ENCODE data around the gene COX6B1. TPM values are rescaled to one million over a fixed set of nuclear protein-coding genes. Genes with fewer than 3 reads are reported as not detected.
"Not testable (repeated sequence)": the region's sequence is repeated elsewhere in the genome, so short reads cannot be mapped to it uniquely, and the experiment has no call there.

The COX6B1 gene
- polyA plus RNA-seq, 3 donors from 2014 or later: 711 to 1,050 (median 736) TPM

GRCh38 chr19:35691106-35691505, 43.0 kb downstream of the COX6B1 start:
- H3K4me1 Mint-ChIP-seq; H3K27ac Mint-ChIP-seq; H3K27me3 Mint-ChIP-seq (ENCODE audit: low read depth in 3 of 3); H3K9me3 Mint-ChIP-seq; H3K4me3 Mint-ChIP-seq; DNase-seq; H3K36me3 Mint-ChIP-seq: not testable (repeated sequence)

GRCh38 chr19:35692010-35692409, 43.9 kb downstream of the COX6B1 start:
- H3K4me3 Mint-ChIP-seq: no peak overlapping the region
- H3K36me3 Mint-ChIP-seq: no peaks in the 10 kb centered on the region
- no peak overlapping the region for H3K27ac Mint-ChIP-seq
- no peaks in the 10 kb centered on the region for H3K4me1 Mint-ChIP-seq
- H3K9me3 Mint-ChIP-seq: no peaks in the 10 kb centered on the region
- no peak for DNase-seq
- peaks cover 0 to 1% (median 0%) of the 10 kb centered on the region in 3 donors for H3K27me3 Mint-ChIP-seq (ENCODE audit: low read depth in 3 of 3)

DNA sequence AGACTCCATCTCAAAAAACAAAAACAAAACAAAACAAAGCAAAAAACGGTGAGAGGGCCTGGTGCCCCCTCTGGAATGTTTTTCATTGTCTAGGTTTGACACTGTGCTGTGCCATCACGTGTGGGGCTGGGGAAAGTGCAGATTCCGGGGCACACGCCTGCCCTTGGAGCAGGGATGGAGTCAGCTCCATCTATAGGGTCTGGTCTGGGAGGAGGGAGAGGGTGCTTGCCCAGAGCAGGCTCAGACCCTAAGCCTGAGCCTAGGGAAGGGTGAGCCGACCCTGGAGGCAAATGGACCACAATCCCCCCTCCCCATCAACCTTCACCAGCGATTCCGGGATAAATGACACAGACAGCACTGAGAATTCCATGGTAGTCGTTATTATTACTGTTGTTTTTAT, 45.3 kb downstream of the COX6B1 start:
- no peaks in the 10 kb centered on the region for H3K4me1 Mint-ChIP-seq
- no peak overlapping the region for H3K4me3 Mint-ChIP-seq
- H3K36me3 Mint-ChIP-seq: no peaks in the 10 kb centered on the region
- H3K27me3 Mint-ChIP-seq (ENCODE audit: low read depth in 3 of 3): peaks cover 0 to 1% (median 0%) of the 10 kb centered on the region in 3 donors
- no peaks in the 10 kb centered on the region for H3K9me3 Mint-ChIP-seq
- no peak for DNase-seq
- H3K27ac Mint-ChIP-seq: no peak overlapping the region

DNA sequence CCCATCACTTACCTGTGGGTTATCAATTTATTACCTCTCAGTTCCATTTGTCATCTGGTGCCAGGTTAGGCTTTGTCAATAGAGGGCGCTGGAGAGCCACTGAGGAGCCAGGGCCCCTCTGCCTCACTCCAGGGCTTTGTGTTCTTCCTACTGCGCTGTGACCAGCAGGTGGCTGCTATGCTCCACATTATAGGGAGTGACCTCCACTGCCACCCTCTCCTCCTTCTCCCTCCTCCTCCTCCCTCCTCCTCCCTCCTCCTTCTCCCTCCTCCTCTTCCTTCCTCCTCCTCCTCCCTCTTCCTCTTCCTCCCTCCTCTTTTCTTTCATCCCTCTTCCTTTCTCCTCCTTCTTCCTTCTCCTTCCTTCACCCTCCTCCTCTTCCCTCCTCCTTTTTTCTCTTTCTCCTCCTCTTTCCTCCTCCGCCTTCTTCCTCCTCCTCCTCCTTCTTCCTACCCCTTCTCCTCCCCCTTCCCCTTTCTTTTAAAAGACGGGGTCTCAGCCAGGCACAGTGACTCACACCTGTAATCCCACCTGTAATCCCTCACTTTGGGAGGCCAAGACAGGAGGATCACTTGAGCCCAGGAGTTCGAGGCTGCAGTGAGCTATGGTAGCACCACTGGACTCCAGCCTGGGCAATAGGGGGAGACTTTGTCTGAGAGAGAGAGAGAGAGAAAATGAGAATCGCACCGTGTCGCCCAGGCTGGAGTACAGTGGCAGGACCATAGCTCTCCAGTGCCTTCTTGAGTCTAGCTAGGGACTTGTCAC, 45.9 kb downstream of the COX6B1 start:
- Mint-ChIP-seq H3K27me3 (ENCODE audit: low read depth in 3 of 3) (peaks cover 0 to 1% (median 0%) of the 10 kb centered on the region in 3 donors), H3K4me1 (no peaks in the 10 kb centered on the region), H3K9me3 (no peaks in the 10 kb centered on the region), H3K27ac (no peak overlapping the region), H3K36me3 (no peaks in the 10 kb centered on the region), H3K4me3 (no peak overlapping the region)
- DNase-seq: peak; percentile 81 to 87 (median 83)

GRCh38 chr19:35695895-35696422, 47.8 kb downstream of the COX6B1 start:
- H3K27me3 Mint-ChIP-seq (ENCODE audit: low read depth in 3 of 3): peaks cover 0 to 1% (median 1%) of the 10 kb centered on the region in 3 donors
- no peak overlapping the region for H3K27ac Mint-ChIP-seq
- no peak overlapping the region for H3K4me3 Mint-ChIP-seq
- no peaks in the 10 kb centered on the region for H3K36me3 Mint-ChIP-seq
- no peak for DNase-seq
- H3K4me1 Mint-ChIP-seq: no peaks in the 10 kb centered on the region
- H3K9me3 Mint-ChIP-seq: no peaks in the 10 kb centered on the region

DNA sequence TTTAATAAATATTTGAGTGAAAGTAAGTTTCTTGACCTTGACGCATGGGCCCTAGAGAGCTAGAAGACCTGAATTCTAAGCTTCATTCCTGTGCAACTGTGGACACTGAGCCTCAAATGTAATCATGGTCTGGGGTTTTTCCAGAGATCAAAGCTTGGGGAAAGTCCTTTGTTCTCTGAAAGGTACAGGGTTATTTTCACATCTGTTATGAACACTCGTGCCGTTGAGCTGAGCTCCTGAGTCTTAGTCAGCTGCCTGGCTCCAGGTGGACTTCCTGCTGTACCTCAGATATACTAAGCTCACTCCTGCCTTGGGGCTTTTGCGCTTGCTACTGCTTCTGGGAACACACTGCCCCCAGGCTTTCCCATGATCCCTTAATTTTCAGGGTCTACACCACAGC, 48.7 kb downstream of the COX6B1 start:
- H3K27me3 Mint-ChIP-seq (ENCODE audit: low read depth in 3 of 3): peaks cover 0 to 3% (median 1%) of the 10 kb centered on the region in 3 donors
- no peaks in the 10 kb centered on the region for H3K9me3 Mint-ChIP-seq
- H3K27ac Mint-ChIP-seq: no peak overlapping the region
- no peaks in the 10 kb centered on the region for H3K4me1 Mint-ChIP-seq
- H3K36me3 Mint-ChIP-seq: no peaks in the 10 kb centered on the region
- DNase-seq: no peak
- no peak overlapping the region for H3K4me3 Mint-ChIP-seq

DNA sequence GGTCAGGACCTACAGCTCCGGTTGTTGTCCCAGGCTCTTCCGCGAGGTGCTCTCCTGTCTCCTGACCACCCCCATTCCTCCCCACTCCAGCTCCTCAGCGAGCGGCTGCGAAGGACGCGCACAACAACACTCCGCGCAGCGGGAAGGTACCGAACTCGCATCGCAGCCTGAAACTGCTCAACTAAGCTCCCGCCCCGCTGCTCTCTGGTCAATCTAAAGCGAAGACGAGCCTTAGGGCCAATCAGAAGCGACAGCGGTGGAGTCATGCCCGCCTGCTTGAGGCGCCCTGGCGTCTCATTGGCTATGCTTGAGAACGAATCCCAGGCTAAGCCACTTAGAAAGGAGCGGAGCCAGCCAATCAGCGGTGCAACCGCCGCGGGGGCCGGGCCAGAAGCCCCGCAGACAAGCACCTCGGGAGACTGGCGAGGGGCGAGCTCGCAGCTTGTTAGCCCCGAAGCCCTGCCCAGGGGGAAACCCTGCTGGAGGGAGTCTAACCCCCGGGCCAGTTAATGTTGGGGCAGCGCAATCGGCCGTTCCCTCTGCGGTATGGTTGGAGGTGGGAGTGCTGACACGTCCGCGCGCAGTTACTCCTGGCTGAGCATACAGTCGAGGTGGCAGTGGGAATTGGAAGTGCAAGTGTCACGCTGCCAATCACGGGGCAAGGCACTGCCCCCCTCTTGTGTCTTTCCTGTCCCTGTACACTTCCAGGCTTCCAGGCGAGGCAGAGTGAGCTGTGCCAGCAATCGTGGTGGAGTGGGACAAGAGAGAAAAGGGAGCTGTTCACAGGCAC, 54.3 kb downstream of the COX6B1 start:
- Mint-ChIP-seq H3K27me3 (ENCODE audit: low read depth in 3 of 3) (peaks cover 0 to 9% (median 2%) of the 10 kb centered on the region in 3 donors), H3K4me1 (peaks cover 5 to 9% of the 10 kb centered on the region in 2 donors), H3K9me3 (no peaks in the 10 kb centered on the region), H3K27ac (peak overlapping the region; percentile 35 to 91 (median 84)), H3K36me3 (no peaks in the 10 kb centered on the region), H3K4me3 (peak overlapping the region; percentile 94 to 99 (median 96))
- DNase-seq: peak; percentile 86 to 89 (median 87)

GRCh38 chr19:35703343-35703742, 55.2 kb downstream of the COX6B1 start:
- H3K27ac Mint-ChIP-seq: no peak overlapping the region
- no peaks in the 10 kb centered on the region for H3K36me3 Mint-ChIP-seq
- H3K4me1 Mint-ChIP-seq: peaks cover 5 to 9% of the 10 kb centered on the region in 2 donors
- no peak for DNase-seq
- peaks cover 2 to 9% (median 2%) of the 10 kb centered on the region in 3 donors for H3K27me3 Mint-ChIP-seq (ENCODE audit: low read depth in 3 of 3)
- no peaks in the 10 kb centered on the region for H3K9me3 Mint-ChIP-seq
- H3K4me3 Mint-ChIP-seq: peak overlapping the region in 1 of 5 donors; percentile 96

DNA sequence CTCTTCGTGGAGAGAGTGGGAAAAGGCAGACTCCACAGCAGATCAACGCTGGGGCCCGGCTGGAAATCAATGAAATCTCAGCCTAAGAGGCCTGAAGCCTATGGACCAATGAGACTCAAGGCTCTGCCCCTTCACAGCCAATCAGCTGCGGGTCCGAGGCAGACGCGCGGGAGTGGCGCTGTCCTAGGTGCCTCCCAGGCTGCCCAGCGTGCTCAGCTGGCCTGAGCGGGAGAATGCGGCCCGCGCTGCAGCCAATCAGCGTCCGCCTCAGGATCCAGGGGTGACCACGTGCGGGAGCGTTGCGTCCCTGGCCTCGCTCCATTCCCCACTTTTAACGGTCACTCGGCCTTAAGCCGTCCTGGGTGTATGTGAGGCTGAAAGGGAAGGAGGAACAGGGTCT, 56.1 kb downstream of the COX6B1 start, which contains the start of gene ZBTB32:
Gene ZBTB32 (plus strand): TSS at position 341 of the 400 bp plus-strand sequence. CDS start 10,069 bp downstream, outside the sequence.
- H3K9me3 Mint-ChIP-seq: no peaks in the 10 kb centered on the region
- H3K4me3 Mint-ChIP-seq: no peak within 1 kb of the TSS
- H3K27me3 Mint-ChIP-seq (ENCODE audit: low read depth in 3 of 3): peaks cover 2 to 9% (median 2%) of the 10 kb centered on the region in 3 donors
- no peak for DNase-seq
- H3K36me3 Mint-ChIP-seq: no peaks in the 10 kb centered on the region
- H3K4me1 Mint-ChIP-seq: peaks cover 5 to 9% of the 10 kb centered on the region in 2 donors
- H3K27ac Mint-ChIP-seq: no peak within 1 kb of the TSS

Other genes starting within 250 kb of the COX6B1 start
- 1 to 10 TPM in 1 of 3 donors, under 1 TPM in 2; 0.12 to 1.6 (median 0.15) TPM for gene FFAR2, start 200.1 kb upstream of the COX6B1 start, polyA plus RNA-seq
- not detected for gene KRTDAP, start 157.9 kb upstream of the COX6B1 start, polyA plus RNA-seq
- gene DMKN, start 134.7 kb upstream of the COX6B1 start, polyA plus RNA-seq: 10 to 100 TPM in 2 of 3 donors, 1 to 10 TPM in 1; 5.0 to 24.5 (median 20.3) TPM
- gene SBSN, start 120.0 kb upstream of the COX6B1 start, polyA plus RNA-seq: not detected
- gene GAPDHS, start 114.9 kb upstream of the COX6B1 start, polyA plus RNA-seq: not detected
- 100 to 1,000 TPM; 117 to 184 (median 151) TPM for gene TMEM147, start 102.7 kb upstream of the COX6B1 start, polyA plus RNA-seq
- not detected for gene ATP4A, start 84.7 kb upstream of the COX6B1 start, polyA plus RNA-seq
- gene PMIS2, start 62.1 kb upstream of the COX6B1 start, polyA plus RNA-seq: not detected
- 1 to 10 TPM in 2 of 3 donors, under 1 TPM in 1; 0.98 to 7.5 (median 6.0) TPM for gene HAUS5, start 35.6 kb upstream of the COX6B1 start, polyA plus RNA-seq
- gene RBM42, start 19.3 kb upstream of the COX6B1 start, polyA plus RNA-seq: 10 to 100 TPM; 51.4 to 91.8 (median 72.7) TPM
- gene ETV2, start 6.6 kb upstream of the COX6B1 start, polyA plus RNA-seq: under 1 TPM; 0.55 to 0.79 (median 0.68) TPM
- not detected for gene UPK1A, start 18.2 kb downstream of the COX6B1 start, polyA plus RNA-seq
- not detected for gene ZBTB32, start 56.2 kb downstream of the COX6B1 start, polyA plus RNA-seq
- 1 to 10 TPM in 1 of 3 donors, under 1 TPM in 1, not detected in 1; 0.30 to 1.8 TPM for gene KMT2B, start 69.7 kb downstream of the COX6B1 start, polyA plus RNA-seq
- 100 to 1,000 TPM in 2 of 3 donors, 10 to 100 TPM in 1; 94.6 to 116 (median 109) TPM for gene IGFLR1, start 94.1 kb downstream of the COX6B1 start, polyA plus RNA-seq
- 10 to 100 TPM; 11.8 to 21.4 (median 15.8) TPM for gene U2AF1L4, start 97.1 kb downstream of the COX6B1 start, polyA plus RNA-seq
- gene PSENEN, start 97.3 kb downstream of the COX6B1 start, polyA plus RNA-seq: 100 to 1,000 TPM; 127 to 149 (median 129) TPM
- gene LIN37, start 100.3 kb downstream of the COX6B1 start, polyA plus RNA-seq: 10 to 100 TPM in 2 of 3 donors, 1 to 10 TPM in 1; 9.7 to 15.2 (median 12.6) TPM
- gene HSPB6, start 108.7 kb downstream of the COX6B1 start, polyA plus RNA-seq: not detected
- 1 to 10 TPM; 1.2 to 7.8 (median 2.2) TPM for gene PROSER3, start 109.9 kb downstream of the COX6B1 start, polyA plus RNA-seq
- gene ARHGAP33, start 127.2 kb downstream of the COX6B1 start, polyA plus RNA-seq: under 1 TPM in 1 of 3 donors, not detected in 2; 0.37 TPM
- gene PRODH2, start 164.5 kb downstream of the COX6B1 start, polyA plus RNA-seq: not detected
- gene NPHS1, start 204.2 kb downstream of the COX6B1 start, polyA plus RNA-seq: not detected
- gene KIRREL2, start 208.6 kb downstream of the COX6B1 start, polyA plus RNA-seq: under 1 TPM in 1 of 3 donors, not detected in 2; 0.19 TPM
- under 1 TPM in 1 of 3 donors, not detected in 2; 0.72 TPM for gene APLP1, start 220.3 kb downstream of the COX6B1 start, polyA plus RNA-seq

Data from immature natural killer cell (primary cell).